Lung (tissue), 12 donors: ENCODE data around the gene SPON1. TPM values are rescaled to one million over a fixed set of nuclear protein-coding genes. Genes with fewer than 3 reads are reported as not detected.

Experiments
- ATAC-seq: fragments of 200-7000 bp; cut with Tn5 transposase; one replicate; pipeline ENCODE4 v1.9.1; 2020; ENCODE audit warnings: moderate number of reproducible peaks; ENCODE audit not compliant: insufficient read depth, low FRiP score
- DNase-seq, 3 donors: peaks; one replicate each; pipeline ENCODE4 v3.0.0-alpha.2; 2013 to 2017
- H3K27ac ChIP-seq, 2 donors: one replicate each; pipeline ENCODE4 v1.5.1; 2013; ENCODE audit warnings: mild to moderate bottlenecking in 2 of 2, moderate library complexity in 2 of 2, control low read depth in 1 of 2, inconsistent platforms in 1 of 2, low read depth in 1 of 2, low read length in 1 of 2
- H3K27me3 ChIP-seq, 3 donors: one replicate each; pipeline ENCODE4 v1.5.1; 2013; ENCODE audit warnings: low read length in 2 of 3; ENCODE audit not compliant: control insufficient read depth in 3 of 3, insufficient read depth in 3 of 3
- H3K36me3 ChIP-seq, 4 donors: one replicate each; pipeline ENCODE4 v1.5.1; 2013; ENCODE audit warnings: low read length in 4 of 4, mild to moderate bottlenecking in 1 of 4, moderate library complexity in 1 of 4; ENCODE audit not compliant: control insufficient read depth in 4 of 4, insufficient read depth in 4 of 4
- H3K4me1 ChIP-seq, 5 donors: one replicate each; pipeline ENCODE4 v1.5.1; 2013; ENCODE audit warnings: low read length in 5 of 5, mild to moderate bottlenecking in 2 of 5, moderate library complexity in 1 of 5; ENCODE audit not compliant: control insufficient read depth in 5 of 5, insufficient read depth in 5 of 5
- H3K4me3 ChIP-seq: one replicate; pipeline ENCODE4 v1.5.1; 2013; ENCODE audit warnings: mild to moderate bottlenecking, control low read depth, moderate library complexity
- H3K9ac ChIP-seq, 2 donors: one replicate each; pipeline ENCODE4 v1.5.1; 2013; ENCODE audit warnings: low read length in 2 of 2, control low read depth in 1 of 2; ENCODE audit not compliant: insufficient read depth in 1 of 2
- H3K9me3 ChIP-seq, 4 donors: one replicate each; pipeline ENCODE4 v1.5.1; 2013; ENCODE audit warnings: low read length in 3 of 4, mild to moderate bottlenecking in 1 of 4, moderate library complexity in 1 of 4; ENCODE audit not compliant: control insufficient read depth in 4 of 4, insufficient read depth in 3 of 4
- CTCF ChIP-seq: IDR thresholded peaks from 2 replicates; pipeline ENCODE4 v1.5.1; 2012; ENCODE audit warnings: mild to moderate bottlenecking; ENCODE audit errors: control extremely low read depth, extremely low read depth
- WGBS, 2 donors: extraction: QIAGEN DNeasy Blood & Tissue Kit; methylation state at CpG; one replicate each; pipeline ENCODE4 v1.1.7; 2013; 5-methylcytosine and 5-hydroxymethylcytosine counted together
- polyA plus RNA-seq, 2 donors: library from polyadenylated mRNA; stranded (reverse); fragments of 200-250 nt; gene quantifications; one replicate each; pipeline ENCODE4 v1.2.1, GENCODE V29; 2013
- total RNA-seq, 2 donors: library from RNA; depleted of rRNA in 1 of 2; stranded (reverse); fragments of >200 nt in 1 of 2; gene quantifications; one replicate each; pipeline ENCODE4 v1.2.1, GENCODE V29; 2014 to 2021
- donor health status: control.
- donor health status: control.
- donor health status: Bipolar disorder and iron deficiency.
- donor health status: healthy.
- donor health status: DM: yes; HTN: yes; CAD: no.

Gene SPON1
- total and polyA plus RNA-seq, 4 donors = 8.4 to 98.6 (median 59.9) TPM

- H3K27ac ChIP-seq = peak overlapping the region in 1 of 2 donors; percentile 43
- no peak overlapping the region for H3K4me3 ChIP-seq
- WGBS, 2 donors = 87 to 93% methylated on average over 13 of the region's 13 CpGs
- no peaks in the 10 kb centered on the region for H3K9me3 ChIP-seq
- no peak for DNase-seq
- peaks cover 0 to 17% (median 6%) of the 10 kb centered on the region in 4 donors for H3K36me3 ChIP-seq
- ATAC-seq = no peak
- no peaks in the 10 kb centered on the region for H3K27me3 ChIP-seq
- peaks cover 0 to 38% (median 11%) of the 10 kb centered on the region in 5 donors for H3K4me1 ChIP-seq
- H3K9ac ChIP-seq = no peak overlapping the region
- no peak for TF ChIP-seq CTCF
Observed at GRCh38 chr11:14254533-14255237, 292.2 kb downstream of the SPON1 start.

- WGBS, 2 donors = 28 to 63% methylated on average over 2 of the region's 2 CpGs
- ATAC-seq (no peak), DNase-seq (peak; percentile 60 to 84 (median 82))
- Histone ChIP-seq H3K4me3 (no peak overlapping the region), H3K27ac (no peak overlapping the region), H3K36me3 (peaks cover 0 to 17% (median 6%) of the 10 kb centered on the region in 4 donors), H3K4me1 (peaks cover 0 to 38% (median 11%) of the 10 kb centered on the region in 5 donors), H3K9ac (no peak overlapping the region), H3K27me3 (peaks cover 0 to 5% (median 0%) of the 10 kb centered on the region in 3 donors), H3K9me3 (no peaks in the 10 kb centered on the region)
- no peak for TF ChIP-seq CTCF
Observed at GRCh38 chr11:14255238-14255534, 292.7 kb downstream of the SPON1 start.

GRCh38 chr11:14258221-14258935, 295.9 kb downstream of the SPON1 start:
- TF ChIP-seq CTCF = no peak
- ATAC-seq (peak; percentile 60), DNase-seq (no peak)
- H3K4me1 ChIP-seq = peaks cover 0 to 24% (median 11%) of the 10 kb centered on the region in 5 donors
- H3K27me3 ChIP-seq = peaks cover 0 to 5% (median 0%) of the 10 kb centered on the region in 3 donors
- H3K9ac ChIP-seq = no peak overlapping the region
- 54 to 76% methylated on average over 6 of the region's 6 CpGs for WGBS, 2 donors
- no peaks in the 10 kb centered on the region for H3K9me3 ChIP-seq
- H3K27ac ChIP-seq = no peak overlapping the region
- no peak overlapping the region for H3K4me3 ChIP-seq
- peaks cover 0 to 38% (median 11%) of the 10 kb centered on the region in 4 donors for H3K36me3 ChIP-seq
